ENCODE results near the gene LYZ.

The LYZ gene

GRCh38 chr12:69339999-69340398 lies 8.2 kb upstream of the LYZ start:
- no peak for DNase-seq

GRCh38 chr12:69341328-69341727 lies 6.9 kb upstream of the LYZ start:
- DNase-seq = peak; percentile 31

GRCh38 chr12:69342421-69342820 lies 5.8 kb upstream of the LYZ start:
- DNase-seq = no peak

- no peak for DNase-seq
Observed at GRCh38 chr12:69343357-69343756, 4.8 kb upstream of the LYZ start.

- DNase-seq = no peak
Observed at GRCh38 chr12:69343885-69344612, 4.1 kb upstream of the LYZ start.

- DNase-seq = no peak
Observed at GRCh38 chr12:69345077-69345476, 3.1 kb upstream of the LYZ start.

- DNase-seq = peak; percentile 33
Observed at GRCh38 chr12:69345742-69346141, 2.4 kb upstream of the LYZ start.

GRCh38 chr12:69350002-69350626 lies 1.9 kb downstream of the LYZ start:
- no peak for DNase-seq

GRCh38 chr12:69350777-69351176 lies 2.6 kb downstream of the LYZ start:
- DNase-seq = no peak

- no peak for DNase-seq
Observed at GRCh38 chr12:69351462-69352236, 3.5 kb downstream of the LYZ start.

- DNase-seq = no peak
Observed at GRCh38 chr12:69352904-69353303, 4.7 kb downstream of the LYZ start.

- DNase-seq = no peak
Observed at GRCh38 chr12:69354172-69354555, 6.0 kb downstream of the LYZ start.

- DNase-seq = peak; percentile 15
Observed at GRCh38 chr12:69354556-69355187, 6.5 kb downstream of the LYZ start.

- DNase-seq = no peak
Observed at GRCh38 chr12:69355363-69356028, 7.3 kb downstream of the LYZ start.

- peak; percentile 96 for DNase-seq
Observed at GRCh38 chr12:69359531-69360347, 11.6 kb downstream of the LYZ start, which contains the start of gene YEATS4. YEATS4 (plus strand) TSS chr12:69359743; CDS start chr12:69359973, 230 bp downstream.

- no peak for DNase-seq
Observed at GRCh38 chr12:69360348-69360672, 12.1 kb downstream of the LYZ start.

- no peak for DNase-seq
Observed at GRCh38 chr12:69366796-69367195, 18.6 kb downstream of the LYZ start.

- no peak for DNase-seq
Observed at GRCh38 chr12:69368171-69368570, 20.0 kb downstream of the LYZ start.

GRCh38 chr12:69383074-69383473 lies 34.9 kb downstream of the LYZ start:
- no peak for DNase-seq

- no peak for DNase-seq
Observed at GRCh38 chr12:69385038-69385437, 36.9 kb downstream of the LYZ start.

GRCh38 chr12:69386921-69387320 lies 38.7 kb downstream of the LYZ start:
- no peak for DNase-seq

GRCh38 chr12:69388371-69388770 lies 40.2 kb downstream of the LYZ start:
- peak; percentile 45 for DNase-seq

Data from OCI-M1 (cell line).